Measurements from ENCODE around the gene GLCE. TPM values are rescaled to one million over a fixed set of nuclear protein-coding genes. Genes with fewer than 3 reads are reported as not detected.
A peak's percentile ranks its signal among the peaks of the same experiment; 100 is the strongest.

The GLCE gene
- total RNA-seq, 4 donors from 2014 or later, result 20.4 to 26.1 (median 22.9) TPM

- no peak overlapping the region for H3K27ac ChIP-seq
- H3K4me1 ChIP-seq, result peaks cover 0 to 24% (median 0%) of the 10 kb centered on the region in 3 donors
- no peak for DNase-seq
- intact Hi-C loops (cut with DNase I), result no loop called here
- H3K4me3 ChIP-seq, result no peak overlapping the region
- peaks cover 0 to 4% (median 0%) of the 10 kb centered on the region in 3 donors for H3K9me3 ChIP-seq
- no peaks in the 10 kb centered on the region for H3K36me3 ChIP-seq
- TF ChIP-seq CTCF (IDR thresholded peaks at IDR 0.05), result no peak
- TF ChIP-seq POLR2A (IDR thresholded peaks at IDR 0.05), result no peak
- no peaks in the 10 kb centered on the region for H3K27me3 ChIP-seq
Measured at GRCh38 chr15:69190091-69190490, 29.7 kb downstream of the GLCE start.

- H3K9me3 ChIP-seq, result peaks cover 0 to 4% (median 0%) of the 10 kb centered on the region in 3 donors
- TF ChIP-seq POLR2A (IDR thresholded peaks at IDR 0.05), result no peak
- TF ChIP-seq CTCF (IDR thresholded peaks at IDR 0.05), result no peak
- no peak for DNase-seq
- H3K4me3 ChIP-seq, result no peak overlapping the region
- H3K27ac ChIP-seq, result no peak overlapping the region
- H3K27me3 ChIP-seq, result no peaks in the 10 kb centered on the region
- intact Hi-C loops (cut with DNase I), result no loop called here
- H3K4me1 ChIP-seq, result peaks cover 0 to 24% (median 0%) of the 10 kb centered on the region in 3 donors
- H3K36me3 ChIP-seq, result no peaks in the 10 kb centered on the region
Measured at GRCh38 chr15:69190504-69190903, 30.1 kb downstream of the GLCE start.

- intact Hi-C loops (cut with DNase I), result no loop called here
- H3K27ac ChIP-seq, result peak overlapping the region in 1 of 4 donors; percentile 30
- no peaks in the 10 kb centered on the region for H3K27me3 ChIP-seq
- H3K36me3 ChIP-seq, result peaks cover 0 to 11% (median 0%) of the 10 kb centered on the region in 3 donors
- 32 to 39% methylated on average over 2 of the region's 2 CpGs for WGBS, 2 donors
- TF ChIP-seq CTCF (IDR thresholded peaks at IDR 0.05), result no peak
- TF ChIP-seq POLR2A (IDR thresholded peaks at IDR 0.05), result no peak
- peaks cover 0 to 4% (median 0%) of the 10 kb centered on the region in 3 donors for H3K9me3 ChIP-seq
- peaks cover 0 to 18% (median 0%) of the 10 kb centered on the region in 3 donors for H3K4me1 ChIP-seq
- no peak for DNase-seq
- H3K4me3 ChIP-seq, result no peak overlapping the region
Measured at GRCh38 chr15:69194025-69194827, 33.8 kb downstream of the GLCE start.

GRCh38 chr15:69194854-69195253 is 34.4 kb downstream of the GLCE start:
- H3K27ac ChIP-seq, result no peak overlapping the region
- no peak for DNase-seq
- H3K9me3 ChIP-seq, result peaks cover 0 to 4% (median 0%) of the 10 kb centered on the region in 3 donors
- H3K4me1 ChIP-seq, result peaks cover 0 to 16% (median 0%) of the 10 kb centered on the region in 3 donors
- TF ChIP-seq CTCF (IDR thresholded peaks at IDR 0.05), result no peak
- TF ChIP-seq POLR2A (IDR thresholded peaks at IDR 0.05), result no peak
- peaks cover 0 to 11% (median 0%) of the 10 kb centered on the region in 3 donors for H3K36me3 ChIP-seq
- no peak overlapping the region for H3K4me3 ChIP-seq
- intact Hi-C loops (cut with DNase I), result no loop called here
- no peaks in the 10 kb centered on the region for H3K27me3 ChIP-seq
- 41 to 62% methylated on average over 1 of the region's 1 CpG for WGBS, 2 donors

- WGBS, 2 donors, result 44 to 53% methylated on average over 1 of the region's 1 CpG
- DNase-seq, result no peak
- peaks cover 0 to 11% (median 0%) of the 10 kb centered on the region in 3 donors for H3K36me3 ChIP-seq
Measured at GRCh38 chr15:69200832-69201745, 40.7 kb downstream of the GLCE start.

More at GRCh38 chr15:69200832-69201745, 40.7 kb downstream of the GLCE start:
- Histone ChIP-seq H3K27me3 (no peaks in the 10 kb centered on the region), H3K27ac (no peak overlapping the region), H3K4me1 (no peaks in the 10 kb centered on the region), H3K4me3 (no peak overlapping the region), H3K9me3 (no peaks in the 10 kb centered on the region)
- intact Hi-C loops (cut with DNase I), result no loop called here
- TF ChIP-seq POLR2A (IDR thresholded peaks at IDR 0.05) (no peak), CTCF (IDR thresholded peaks at IDR 0.05) (no peak)

Measured in esophagus squamous epithelium (tissue), 5 donors.